Trophoblast cell (in vitro differentiated cells and primary cell): ENCODE data around the gene GABRA4.

Experiments used
- DNase-seq, 2 donors: peaks; one replicate each; pipeline ENCODE4 v3.0.0-alpha.2; 2016
- H2AFZ ChIP-seq: 2 replicates; pipeline ENCODE4 v1.6.1; 2013; ENCODE audit warnings: low read length, moderate library complexity, mild to moderate bottlenecking; ENCODE audit not compliant: insufficient read depth, poor library complexity
- H2AK5ac ChIP-seq: 2 replicates; pipeline ENCODE4 v1.6.1; 2013; ENCODE audit warnings: mild to moderate bottlenecking, low read length
- H2BK120ac ChIP-seq: 2 replicates; pipeline ENCODE4 v1.6.1; 2013; ENCODE audit warnings: low read length, mild to moderate bottlenecking, moderate library complexity; ENCODE audit not compliant: insufficient read depth, poor library complexity
- H2BK12ac ChIP-seq: 2 replicates; pipeline ENCODE4 v1.6.1; 2013; ENCODE audit warnings: mild to moderate bottlenecking, low read length, moderate library complexity
- H2BK5ac ChIP-seq: 2 replicates; pipeline ENCODE4 v1.6.1; 2013; ENCODE audit warnings: low read length, low read depth, moderate library complexity, mild to moderate bottlenecking; ENCODE audit not compliant: poor library complexity
- H3K14ac ChIP-seq: 2 replicates; pipeline ENCODE4 v1.6.1; 2013; ENCODE audit warnings: mild to moderate bottlenecking, low read length
- H3K18ac ChIP-seq: 2 replicates; pipeline ENCODE4 v1.6.1; 2013; ENCODE audit warnings: mild to moderate bottlenecking, low read length
- H3K23ac ChIP-seq: 2 replicates; pipeline ENCODE4 v1.6.1; 2013; ENCODE audit warnings: low read length
- H3K27ac ChIP-seq: 2 replicates; pipeline ENCODE4 v1.5.1; 2013; ENCODE audit warnings: low read depth, mild to moderate bottlenecking, inconsistent platforms, low read length, moderate library complexity
- H3K27me3 ChIP-seq: 2 replicates; pipeline ENCODE4 v1.6.1; 2013; ENCODE audit warnings: inconsistent platforms, mild to moderate bottlenecking, low read length, moderate library complexity; ENCODE audit not compliant: insufficient read depth
- H3K36me3 ChIP-seq, 2 experiments: 1 replicate in 1 of 2; 2 replicates in 1 of 2; pipeline ENCODE4 v1.6.1; 2013; ENCODE audit warnings: low read length in 2 of 2, mild to moderate bottlenecking in 2 of 2, moderate library complexity in 1 of 2; ENCODE audit not compliant: insufficient read depth in 2 of 2, control insufficient read depth in 1 of 2
- H3K4ac ChIP-seq: 2 replicates; pipeline ENCODE4 v1.6.1; 2013; ENCODE audit warnings: low read depth, mild to moderate bottlenecking, low read length, moderate library complexity
- H3K4me1 ChIP-seq, 2 experiments: 1 replicate in 1 of 2; 2 replicates in 1 of 2; pipeline ENCODE4 v1.6.1; 2013; ENCODE audit warnings: low read length in 2 of 2, mild to moderate bottlenecking in 2 of 2, moderate library complexity in 1 of 2; ENCODE audit not compliant: insufficient read depth in 2 of 2, control insufficient read depth in 1 of 2
- H3K4me2 ChIP-seq: 2 replicates; pipeline ENCODE4 v1.6.1; 2013; ENCODE audit warnings: inconsistent platforms, mild to moderate bottlenecking, low read length, moderate library complexity
- H3K4me3 ChIP-seq: 2 replicates; pipeline ENCODE4 v1.5.1; 2013; ENCODE audit warnings: mild to moderate bottlenecking, low read depth, low read length, inconsistent platforms
- H3K79me1 ChIP-seq: one replicate; pipeline ENCODE4 v1.6.1; 2013; ENCODE audit warnings: low read length
- H3K79me2 ChIP-seq: 2 replicates; pipeline ENCODE4 v1.6.1; 2013; ENCODE audit warnings: low read length, mild to moderate bottlenecking; ENCODE audit not compliant: control insufficient read depth, insufficient read depth, poor library complexity
- H3K9ac ChIP-seq: 2 replicates; pipeline ENCODE4 v1.6.1; 2013; ENCODE audit warnings: mild to moderate bottlenecking, low read length
- H3K9me3 ChIP-seq: 2 replicates; pipeline ENCODE4 v1.6.1; 2013; ENCODE audit warnings: low read depth, mild to moderate bottlenecking, control low read depth, inconsistent platforms, low read length; ENCODE audit not compliant: insufficient read depth
- H4K12ac ChIP-seq: 2 replicates; pipeline ENCODE4 v1.6.1; 2013; ENCODE audit warnings: low read depth, mild to moderate bottlenecking, low read length, moderate library complexity
- H4K8ac ChIP-seq: 2 replicates; pipeline ENCODE4 v1.6.1; 2013; ENCODE audit warnings: low read depth, mild to moderate bottlenecking, low read length, moderate library complexity
- H4K91ac ChIP-seq: one replicate; pipeline ENCODE4 v1.6.1; 2013; ENCODE audit warnings: low read depth, mild to moderate bottlenecking, low read length, moderate library complexity
- WGBS: extraction: QIAGEN DNeasy Blood & Tissue Kit; methylation state at CpG from one replicate; pipeline ENCODE4 v1.1.7; 2013; ENCODE audit warnings: missing lambda C conversion rate; ENCODE audit not compliant: insufficient read length, insufficient coverage; ENCODE audit errors: extremely low coverage; 5-methylcytosine and 5-hydroxymethylcytosine counted together

Gene GABRA4

GRCh38 chr4:46945062-46945461, 48.3 kb downstream of the GABRA4 start:
- Histone ChIP-seq H4K91ac (no peak overlapping the region), H3K4me3 (no peak overlapping the region), H3K4ac (no peak overlapping the region), H4K8ac (no peak overlapping the region), H3K23ac (no peak overlapping the region), H3K14ac (no peak overlapping the region), H3K27me3 (no peaks in the 10 kb centered on the region), H3K9ac (no peak overlapping the region), H2BK120ac (no peak overlapping the region), H3K79me1 (no peaks in the 10 kb centered on the region), H2BK5ac (no peak overlapping the region), H2AFZ (no peak overlapping the region), H2BK12ac (no peak overlapping the region), H3K79me2 (no peaks in the 10 kb centered on the region), H3K9me3 (no peaks in the 10 kb centered on the region), H3K4me2 (no peak overlapping the region), H2AK5ac (no peak overlapping the region), H4K12ac (no peak overlapping the region), H3K4me1 (no peaks in the 10 kb centered on the region), H3K36me3 (no peaks in the 10 kb centered on the region), H3K18ac (no peak overlapping the region), H3K27ac (no peak overlapping the region)
- DNase-seq = peak; percentile 10 to 60

- no peak overlapping the region for H3K4ac ChIP-seq
- no CpG with 5 or more reads among the region's 1 CpG for WGBS
- no peak overlapping the region for H2AK5ac ChIP-seq
- H3K9ac ChIP-seq = no peak overlapping the region
- no peak overlapping the region for H3K14ac ChIP-seq
- no peak overlapping the region for H3K18ac ChIP-seq
- no peak overlapping the region for H2AFZ ChIP-seq
- no peak overlapping the region for H2BK12ac ChIP-seq
- no peak overlapping the region for H3K4me2 ChIP-seq
- H3K23ac ChIP-seq = no peak overlapping the region
- no peak overlapping the region for H3K27ac ChIP-seq
- no peak for DNase-seq
- no peak overlapping the region for H4K91ac ChIP-seq
- H3K79me2 ChIP-seq = no peaks in the 10 kb centered on the region
- H2BK5ac ChIP-seq = no peak overlapping the region
- H2BK120ac ChIP-seq = no peak overlapping the region
- H4K8ac ChIP-seq = no peak overlapping the region
- no peaks in the 10 kb centered on the region for H3K27me3 ChIP-seq
- H4K12ac ChIP-seq = no peak overlapping the region
- H3K4me1 ChIP-seq = no peaks in the 10 kb centered on the region
- no peaks in the 10 kb centered on the region for H3K79me1 ChIP-seq
- no peaks in the 10 kb centered on the region for H3K36me3 ChIP-seq
- H3K4me3 ChIP-seq = no peak overlapping the region
- H3K9me3 ChIP-seq = no peaks in the 10 kb centered on the region
These were observed 49.0 kb downstream of the GABRA4 start for GRCh38 chr4:46944345-46944744.

- Histone ChIP-seq H3K4ac (no peak overlapping the region), H3K27ac (no peak overlapping the region), H3K4me2 (no peak overlapping the region), H3K4me3 (no peak overlapping the region), H2AK5ac (no peak overlapping the region), H3K18ac (no peak overlapping the region), H3K9me3 (no peaks in the 10 kb centered on the region), H3K27me3 (no peaks in the 10 kb centered on the region), H3K9ac (no peak overlapping the region), H3K14ac (no peak overlapping the region), H4K91ac (no peak overlapping the region), H3K4me1 (no peaks in the 10 kb centered on the region), H3K23ac (no peak overlapping the region), H2BK12ac (no peak overlapping the region), H4K12ac (no peak overlapping the region), H3K79me1 (no peaks in the 10 kb centered on the region), H3K79me2 (no peaks in the 10 kb centered on the region), H2BK5ac (no peak overlapping the region), H2AFZ (no peak overlapping the region), H2BK120ac (no peak overlapping the region), H4K8ac (no peak overlapping the region), H3K36me3 (no peaks in the 10 kb centered on the region)
- no CpG with 5 or more reads among the region's 1 CpG for WGBS
- peak in 1 of 2 donors; percentile 22 for DNase-seq
These were observed 55.9 kb downstream of the GABRA4 start for GRCh38 chr4:46937493-46937892.

- Histone ChIP-seq H3K23ac (no peak overlapping the region), H3K18ac (no peak overlapping the region), H3K14ac (no peak overlapping the region), H3K27me3 (no peaks in the 10 kb centered on the region), H3K27ac (no peak overlapping the region), H2BK5ac (no peak overlapping the region), H2AK5ac (no peak overlapping the region), H2BK12ac (no peak overlapping the region), H3K4me2 (no peak overlapping the region), H2AFZ (no peak overlapping the region), H3K79me1 (no peaks in the 10 kb centered on the region), H4K12ac (no peak overlapping the region), H3K9me3 (no peaks in the 10 kb centered on the region), H3K4ac (no peak overlapping the region), H4K8ac (no peak overlapping the region), H3K4me1 (no peaks in the 10 kb centered on the region), H3K4me3 (no peak overlapping the region), H2BK120ac (no peak overlapping the region), H3K9ac (no peak overlapping the region), H3K79me2 (no peaks in the 10 kb centered on the region), H3K36me3 (no peaks in the 10 kb centered on the region), H4K91ac (no peak overlapping the region)
- DNase-seq = no peak
- no CpG with 5 or more reads among the region's 2 CpGs for WGBS
These were observed 58.7 kb downstream of the GABRA4 start for GRCh38 chr4:46934726-46935125.
